Left renal pelvis (tissue), 4 donors: ENCODE data around the gene XCR1. TPM values are rescaled to one million over a fixed set of nuclear protein-coding genes. Genes with fewer than 3 reads are reported as not detected.
A peak's percentile ranks its signal among the peaks of the same experiment; 100 is the strongest.
"Not testable (repeated sequence)": the region's sequence is repeated elsewhere in the genome, so short reads cannot be mapped to it uniquely, and the experiment has no call there.

Source experiments
- DNase-seq, 4 donors: peaks; one replicate each; pipeline ENCODE4 v3.0.0-alpha.2; 2013; ENCODE audit warnings: low read depth in 4 of 4, low spot score in 3 of 4
- polyA plus RNA-seq, 4 donors: library from polyadenylated mRNA; unstranded; fragments of 120-200 nt; gene quantifications; one replicate each; pipeline ENCODE4 v1.2.1, GENCODE V29; 2013; ENCODE audit not compliant: insufficient read length in 4 of 4

The XCR1 gene
- polyA plus RNA-seq, 4 donors, result 0.07 to 0.23 (median 0.15) TPM; not detected in 1

DNA sequence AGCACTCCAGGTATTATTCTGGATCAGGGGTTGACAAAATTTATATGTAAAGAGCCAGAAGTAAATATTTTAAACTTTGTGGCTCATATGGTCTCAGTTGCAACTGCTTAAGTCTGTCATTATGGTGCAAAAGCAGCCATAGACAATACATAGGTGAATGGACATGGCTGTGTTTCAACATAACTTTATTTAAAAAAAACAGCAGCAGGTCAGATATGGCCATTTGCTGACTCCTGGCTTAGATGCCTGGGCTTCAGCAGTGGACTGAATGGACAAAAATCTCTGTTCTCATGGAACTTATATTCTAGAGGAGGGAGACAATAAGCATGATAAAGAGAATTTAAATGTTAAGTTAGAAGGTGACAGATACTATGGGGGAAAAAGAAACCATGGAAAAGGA is 20.0 kb downstream of the XCR1 start:
- no peak for DNase-seq

GRCh38 chr3:46006238-46007032 is 20.8 kb downstream of the XCR1 start:
- no peak for DNase-seq

DNA sequence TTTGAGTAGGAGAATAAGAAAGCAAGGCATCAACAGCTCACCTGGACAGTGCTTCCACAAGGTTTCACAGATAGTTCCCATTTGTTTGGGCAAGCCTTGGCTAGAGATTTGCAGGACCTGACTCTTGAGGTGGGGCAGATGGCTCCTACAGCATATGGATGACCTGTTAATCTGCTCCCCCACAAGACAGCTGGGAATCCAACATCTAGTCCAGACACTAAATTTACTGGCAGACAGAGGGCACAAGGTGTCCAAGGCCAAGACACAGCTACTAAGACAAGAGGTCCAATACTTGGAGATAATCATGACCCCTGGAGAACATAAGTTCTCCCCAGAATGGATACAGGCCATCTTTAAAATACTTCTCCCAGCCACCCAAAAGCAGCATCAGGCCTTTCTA is 23.6 kb downstream of the XCR1 start:
- not testable (repeated sequence) for DNase-seq

DNA sequence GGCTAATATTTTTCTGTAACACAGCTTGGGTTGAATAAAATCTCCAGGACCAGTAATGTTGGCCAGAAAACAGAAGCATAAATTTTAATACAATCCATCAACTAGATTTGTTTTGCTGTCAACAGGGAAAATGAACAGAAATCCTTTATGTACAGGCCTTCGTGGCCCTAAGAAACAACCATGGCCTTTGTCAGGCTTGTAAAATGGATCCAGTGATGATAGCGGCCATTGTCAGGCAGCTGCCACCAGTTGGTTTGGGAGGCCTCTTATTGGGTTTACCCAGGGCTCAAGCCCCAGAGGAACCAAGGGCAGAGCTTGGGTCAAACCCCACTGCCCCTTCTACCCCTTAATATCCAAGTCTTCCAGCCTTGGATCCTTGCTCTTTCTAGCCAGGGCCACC is 26.1 kb downstream of the XCR1 start:
- DNase-seq, result no peak

- no peak for DNase-seq
These were observed 29.3 kb downstream of the XCR1 start for GRCh38 chr3:45997942-45998341.

DNA sequence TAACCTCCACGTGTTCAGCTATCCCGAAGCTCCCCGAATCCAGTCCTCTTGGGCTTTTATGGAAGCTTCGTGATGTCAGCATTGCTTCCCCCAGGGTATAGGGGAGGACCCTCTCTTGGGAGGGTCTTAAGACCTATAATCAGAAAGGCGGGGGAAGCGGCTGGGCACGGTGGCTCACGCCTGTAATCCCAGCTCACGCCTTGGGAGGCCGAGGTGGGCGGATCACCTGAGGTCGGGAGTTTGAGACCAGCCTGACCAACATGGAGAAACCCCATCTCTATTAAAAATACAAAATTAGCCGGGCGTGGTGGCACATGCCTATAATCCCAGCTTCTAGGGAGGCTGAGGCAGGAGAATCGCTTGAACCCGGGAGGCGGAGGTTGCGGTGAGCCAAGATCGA is 29.8 kb downstream of the XCR1 start:
- not testable (repeated sequence) for DNase-seq

- DNase-seq, result peak; percentile 70 to 77 (median 76)
These were observed 31.8 kb downstream of the XCR1 start, which contains the start of gene FYCO1 for GRCh38 chr3:45995236-45996192. Gene FYCO1 (minus strand): TSS chr3:45995824. CDS start chr3:45984910, 10,914 bp downstream.

GRCh38 chr3:45994419-45995235 is 32.7 kb downstream of the XCR1 start:
- DNase-seq, result peak in 1 of 4 donors; percentile 3

DNA sequence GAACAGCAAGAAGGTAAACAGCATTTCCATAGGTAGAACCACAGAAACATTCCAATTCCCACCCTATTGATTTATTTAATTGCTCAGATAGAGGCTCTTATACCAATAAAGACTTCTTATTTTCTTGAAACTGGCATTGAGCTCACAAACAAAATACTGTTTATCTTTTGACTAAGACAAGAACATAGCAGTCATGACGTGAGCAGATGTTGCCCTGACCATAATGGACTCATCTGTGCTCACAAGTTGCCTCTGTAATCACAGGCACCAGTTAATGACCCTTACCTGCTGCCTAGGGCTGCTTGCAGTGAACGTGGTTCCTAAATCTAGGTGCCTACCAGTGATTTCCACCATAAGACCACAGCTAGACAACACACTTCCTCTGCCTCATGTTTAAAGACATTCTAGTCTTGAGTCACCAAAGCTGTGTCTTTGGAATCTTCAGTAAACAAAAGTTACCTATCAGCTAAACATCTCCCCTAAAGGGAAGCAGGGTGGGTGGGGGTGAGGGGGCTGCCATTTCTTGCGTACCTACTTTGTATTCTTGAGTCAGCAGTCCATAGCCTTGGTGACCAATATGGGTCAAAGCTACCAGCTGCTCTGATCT is 33.8 kb downstream of the XCR1 start:
- no peak for DNase-seq

DNA sequence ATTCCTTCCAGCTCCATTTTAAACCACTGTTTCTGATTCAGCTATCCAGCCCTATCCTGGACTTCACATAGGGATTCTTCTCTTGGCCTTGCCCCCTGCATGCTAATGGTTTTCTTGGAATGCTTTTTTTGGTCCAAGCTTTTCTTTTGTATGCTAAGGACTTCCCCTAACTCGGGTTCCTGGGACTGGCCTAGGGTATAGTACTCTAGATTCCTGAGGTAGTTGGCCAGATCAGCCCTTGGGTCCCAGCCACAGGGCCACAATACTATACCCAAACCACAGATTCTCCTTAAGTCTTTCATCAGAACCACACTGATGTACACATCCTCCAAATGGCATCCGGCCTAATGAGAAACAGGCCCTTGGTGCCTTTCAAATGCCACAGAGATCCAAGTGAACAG is 34.5 kb downstream of the XCR1 start:
- DNase-seq, result no peak

GRCh38 chr3:45992133-45992729 is 35.1 kb downstream of the XCR1 start:
- DNase-seq, result no peak

DNA sequence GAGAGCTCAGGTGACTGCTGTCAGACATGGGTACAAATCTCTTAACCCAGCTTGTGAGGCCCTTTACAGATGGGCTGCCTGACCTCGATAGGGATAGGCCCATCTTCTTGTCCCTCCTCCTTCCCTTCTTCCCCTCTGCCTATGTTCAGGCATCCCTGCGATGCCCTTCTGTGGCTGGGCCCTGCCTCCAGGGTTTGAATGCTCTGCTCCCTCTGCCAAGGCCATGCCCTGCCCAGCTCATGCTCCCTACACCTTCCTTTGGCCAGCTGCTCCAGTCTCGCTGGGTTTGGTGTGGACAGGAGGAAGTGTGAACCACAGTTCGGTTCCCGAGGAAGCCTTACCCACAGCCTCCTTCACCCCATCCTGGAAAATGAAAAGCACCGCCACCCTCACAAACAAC is 35.9 kb downstream of the XCR1 start:
- no peak for DNase-seq

DNA sequence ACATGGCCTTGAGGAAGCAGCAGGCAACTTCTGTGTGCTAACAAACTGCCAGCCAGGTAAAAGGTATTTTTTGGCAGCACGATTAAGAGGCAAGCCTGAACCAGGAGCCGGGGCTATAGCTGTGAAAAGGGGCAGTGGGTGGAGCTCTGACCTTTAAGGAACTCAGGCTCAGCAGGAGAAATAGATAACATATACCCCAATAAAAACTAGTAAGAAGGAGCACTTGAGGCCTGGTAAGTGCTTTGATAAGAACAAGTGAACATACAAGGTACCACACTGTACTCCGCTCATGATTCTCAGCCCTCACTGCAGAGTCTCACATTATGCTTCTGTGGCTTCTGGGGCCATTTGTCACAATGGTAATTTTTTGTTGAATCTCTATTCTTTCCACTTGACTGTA is 37.1 kb downstream of the XCR1 start:
- DNase-seq, result no peak

DNA sequence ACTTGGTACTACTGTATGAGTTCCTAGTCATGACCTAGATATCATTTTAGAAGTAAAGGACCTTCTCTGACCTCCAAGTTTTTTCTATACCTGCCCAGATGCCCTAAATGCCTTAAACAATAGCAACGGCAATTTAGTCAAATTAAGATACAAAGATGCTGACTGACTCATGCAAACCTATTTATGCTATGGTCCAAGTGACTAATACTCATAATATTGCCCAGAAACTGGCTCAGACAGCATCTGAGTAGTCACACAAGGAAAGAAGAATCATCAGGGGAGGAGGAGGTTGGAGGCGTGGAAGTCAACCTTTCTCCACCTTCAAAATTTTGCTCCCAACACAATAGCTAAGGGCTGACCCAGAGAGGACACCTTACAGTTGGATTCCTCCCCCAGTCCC is 38.5 kb downstream of the XCR1 start:
- DNase-seq, result no peak

GRCh38 chr3:45988362-45988761 is 38.9 kb downstream of the XCR1 start:
- no peak for DNase-seq

DNA sequence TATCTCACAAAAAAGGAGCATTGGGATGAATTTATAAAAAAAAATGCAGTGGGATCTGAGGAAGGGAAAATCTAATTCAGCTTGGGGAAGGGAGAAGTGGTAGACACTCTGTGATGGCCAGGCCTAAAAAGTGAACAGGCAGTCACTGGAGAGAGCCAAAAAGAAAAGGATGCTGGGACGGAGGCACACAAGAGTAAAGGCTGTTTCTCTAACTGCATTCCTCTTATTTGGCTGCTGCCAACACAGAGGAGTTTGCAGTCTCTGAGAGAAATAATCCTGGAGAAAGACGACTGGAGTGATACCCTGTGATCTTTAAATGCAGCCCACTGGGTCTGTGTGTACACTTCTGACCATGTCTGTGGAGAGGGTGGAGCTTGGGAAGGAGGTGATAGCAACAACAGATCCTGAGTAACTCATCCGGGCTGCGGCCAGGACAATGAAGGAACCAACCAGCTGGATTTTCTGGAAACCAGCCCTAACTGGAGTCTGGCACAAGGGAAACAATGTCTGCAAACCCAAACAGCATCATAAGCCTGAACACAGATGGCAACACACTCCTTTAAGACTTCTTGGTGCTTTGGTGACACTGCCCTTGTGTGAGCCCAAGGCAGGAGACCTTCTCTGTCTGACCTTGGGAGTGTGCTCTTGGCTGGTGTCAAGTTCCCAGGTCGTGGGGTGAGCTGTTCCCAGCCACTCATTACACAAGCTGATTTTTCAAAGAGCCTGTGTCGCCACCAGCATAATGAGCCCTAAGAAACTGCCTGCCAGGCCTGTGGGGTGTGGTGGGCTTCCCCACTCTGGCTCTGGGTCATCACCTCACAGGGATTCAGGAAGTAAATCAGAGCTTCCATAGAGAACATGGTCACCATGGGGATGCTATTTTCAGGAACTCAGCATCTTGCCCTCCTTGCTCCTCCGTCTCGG is 39.7 kb downstream of the XCR1 start:
- no peak for DNase-seq

DNA sequence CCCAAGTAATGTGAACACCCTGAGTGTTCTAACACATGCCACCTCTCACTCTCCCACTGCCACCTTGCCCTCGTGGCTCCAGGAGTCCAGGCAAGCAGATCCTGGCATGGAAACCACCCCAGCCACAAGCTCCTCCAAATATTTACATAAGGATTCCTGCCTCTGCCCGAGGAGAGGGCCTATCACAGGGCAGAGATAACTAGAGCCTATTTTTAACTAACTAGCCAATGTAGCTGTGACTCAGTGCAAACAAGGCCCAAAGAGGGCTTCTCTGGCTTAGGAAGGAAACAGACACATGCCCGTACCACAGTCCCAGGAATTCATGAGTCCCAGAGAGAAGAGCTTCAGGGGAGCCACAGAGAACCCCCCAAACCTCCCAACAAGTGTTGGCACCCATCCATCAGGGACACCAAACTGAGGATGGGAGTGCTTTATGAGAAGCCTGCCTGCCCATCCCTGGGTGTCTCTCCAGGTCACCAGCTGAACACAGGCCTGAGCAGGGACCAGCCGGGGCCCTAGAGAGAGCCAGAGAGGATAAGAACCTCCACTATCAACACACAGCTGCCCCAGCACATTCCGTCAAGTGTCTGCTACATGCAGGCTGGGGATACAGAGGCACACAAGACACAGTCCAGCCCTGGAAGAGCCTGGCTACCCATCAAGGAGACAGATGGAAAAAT is 40.8 kb downstream of the XCR1 start:
- DNase-seq, result no peak
